NCI-H526 treated with DMSO at 0.1 percent for 48 hours (cell line): ENCODE data around the gene TPSD1.
A peak's percentile ranks its signal among the peaks of the same experiment; 100 is the strongest.
"Not testable (repeated sequence)": the region's sequence is repeated elsewhere in the genome, so short reads cannot be mapped to it uniquely, and the experiment has no call there.

Experiments
- DNase-seq: peaks from one replicate; lab custom pipeline; 2025; lab: John Stamatoyannopoulos, UW

The TPSD1 gene

GRCh38 chr16:1281517-1281916, 25.6 kb downstream of the TPSD1 start:
- DNase-seq: no peak

GRCh38 chr16:1282324-1282973, 26.6 kb downstream of the TPSD1 start:
- no peak for DNase-seq

- DNase-seq: no peak
Measured at GRCh38 chr16:1283296-1283695, 27.4 kb downstream of the TPSD1 start.

DNA sequence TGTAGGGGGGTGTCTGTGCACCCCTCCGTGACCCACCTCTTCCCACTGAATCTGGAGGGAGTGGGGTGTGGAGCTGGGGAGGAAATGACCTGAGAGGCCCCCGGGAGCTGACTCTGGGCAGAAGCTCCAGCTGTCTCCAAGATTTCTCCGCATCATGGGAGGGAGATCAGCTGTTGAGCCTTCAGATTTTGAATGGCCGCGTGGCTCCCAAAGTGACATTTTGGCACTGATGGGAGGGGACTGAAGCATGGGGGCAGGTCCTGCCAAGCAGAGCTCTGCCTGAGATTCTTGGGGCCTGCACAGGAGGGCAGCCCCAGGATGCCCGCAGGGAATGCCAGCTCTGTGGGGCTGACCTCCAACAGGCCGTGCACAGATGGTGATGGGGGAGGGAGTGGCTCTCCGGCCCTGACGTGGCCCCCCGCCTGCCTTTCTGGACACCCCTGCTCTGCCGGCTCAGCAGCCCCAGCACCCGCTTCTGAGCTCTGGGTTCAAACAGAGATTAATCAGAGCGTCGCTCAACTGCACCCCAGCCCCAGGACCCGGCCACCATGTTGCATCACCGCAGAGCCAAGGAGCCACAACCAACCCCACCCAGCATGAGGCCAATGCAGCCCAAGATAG, 28.2 kb downstream of the TPSD1 start:
- no peak for DNase-seq

- no peak for DNase-seq
Measured at GRCh38 chr16:1285669-1286512, 30.0 kb downstream of the TPSD1 start.

DNA sequence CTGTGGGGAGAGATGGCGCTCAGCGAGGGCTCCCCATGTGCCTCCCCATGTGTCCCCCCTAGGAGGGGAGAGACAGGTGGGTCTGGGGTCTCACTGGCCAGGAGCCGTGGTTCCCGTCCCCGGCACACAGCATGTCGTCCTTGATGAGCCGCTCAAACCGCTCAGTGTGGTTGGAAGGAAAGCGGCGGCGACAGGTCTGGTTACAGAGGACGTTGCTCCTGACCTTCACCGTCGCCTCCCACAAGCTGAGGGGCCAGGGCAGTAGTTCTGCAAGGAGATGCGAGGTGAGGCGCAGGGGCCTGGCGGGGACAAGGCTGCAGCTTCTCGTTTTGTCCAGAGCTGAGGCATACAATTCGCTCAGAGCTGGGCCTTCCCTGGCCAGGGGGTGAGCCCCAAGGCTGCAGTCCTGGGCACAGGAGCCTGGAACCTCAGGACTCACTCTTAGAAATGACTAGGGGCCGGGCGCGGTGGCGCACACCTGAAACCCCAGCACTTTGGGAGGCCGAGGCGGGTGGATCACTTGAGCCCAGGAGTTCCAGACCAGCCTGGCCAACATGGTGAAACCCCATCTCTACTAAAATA, 30.7 kb downstream of the TPSD1 start:
- no peak for DNase-seq

- DNase-seq: no peak
Measured at GRCh38 chr16:1287982-1288670, 32.3 kb downstream of the TPSD1 start.

DNA sequence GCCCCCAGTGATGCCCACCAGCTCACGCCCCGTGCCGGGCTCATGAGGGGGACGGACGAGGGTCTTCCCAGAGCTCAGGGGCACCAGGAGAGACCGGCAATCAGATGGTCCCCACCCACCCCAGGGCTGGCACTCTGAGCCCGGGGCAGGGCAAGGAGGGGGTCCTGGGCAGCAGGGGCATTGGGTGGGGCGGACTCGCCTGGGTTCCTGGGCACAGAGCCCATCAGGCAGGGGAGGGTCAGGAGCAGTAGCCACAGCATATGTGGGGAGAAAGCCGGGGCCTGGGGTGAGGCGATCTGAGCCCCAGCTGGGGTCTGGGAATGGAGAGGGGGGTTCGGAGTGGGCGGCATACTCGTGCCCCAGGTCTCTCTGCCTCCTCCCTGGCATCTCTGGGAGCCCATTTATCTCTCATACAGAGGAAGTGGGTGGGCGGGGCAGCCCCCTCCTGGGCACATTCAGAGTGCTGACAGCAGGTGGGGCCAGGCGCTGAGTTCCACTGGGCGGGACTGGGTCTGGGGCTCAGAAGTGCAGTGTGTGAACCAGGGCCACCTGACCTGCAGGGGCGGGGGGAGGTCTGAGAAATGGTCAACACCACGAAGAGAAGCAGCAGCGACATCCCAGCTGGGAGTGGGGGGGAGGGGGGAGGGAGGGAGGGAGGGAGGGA, 33.1 kb downstream of the TPSD1 start:
- DNase-seq: no peak

DNA sequence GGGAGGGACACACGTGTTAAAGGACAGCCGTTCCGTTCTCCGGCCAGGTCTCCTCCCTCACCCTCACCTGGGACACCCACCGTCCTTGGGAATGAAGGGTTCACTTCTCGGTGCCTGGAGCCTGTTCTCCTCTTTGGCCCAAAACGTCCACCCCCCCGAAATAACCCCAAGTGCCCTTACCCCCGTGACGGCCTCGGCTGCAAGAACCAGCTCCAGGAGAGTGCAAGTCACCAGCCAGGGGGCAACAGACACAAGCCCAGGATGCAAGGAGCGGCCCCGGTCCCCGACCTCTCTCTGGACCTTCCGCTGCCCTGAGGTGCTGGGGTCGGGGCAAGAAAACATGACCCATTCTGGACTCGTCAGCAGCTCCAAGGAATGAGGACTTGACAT, 33.6 kb downstream of the TPSD1 start:
- DNase-seq: no peak

DNA sequence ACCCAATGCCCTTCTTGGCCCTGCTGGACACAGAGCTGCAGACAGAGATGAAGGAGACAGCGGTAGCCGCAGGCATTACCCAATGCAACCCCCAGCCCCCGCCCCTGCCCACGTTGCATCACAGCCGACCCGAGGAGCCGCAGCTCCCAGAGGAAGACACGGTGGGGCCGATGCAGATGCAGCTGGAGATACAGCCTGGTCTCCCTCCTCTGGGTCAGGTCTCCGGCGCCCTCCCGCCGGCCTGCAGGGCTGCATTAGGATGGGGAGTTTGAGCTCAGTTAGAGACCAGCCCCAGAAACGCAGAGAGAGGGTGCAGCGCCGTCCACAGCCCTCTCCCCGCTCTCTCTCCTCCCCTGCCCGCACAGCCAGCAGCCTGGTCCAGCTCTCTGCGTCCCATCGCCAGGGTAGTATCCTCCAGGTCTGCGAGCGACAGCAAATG, 34.2 kb downstream of the TPSD1 start:
- DNase-seq: no peak

GRCh38 chr16:1290860-1291575, 35.1 kb downstream of the TPSD1 start:
- no peak for DNase-seq

DNA sequence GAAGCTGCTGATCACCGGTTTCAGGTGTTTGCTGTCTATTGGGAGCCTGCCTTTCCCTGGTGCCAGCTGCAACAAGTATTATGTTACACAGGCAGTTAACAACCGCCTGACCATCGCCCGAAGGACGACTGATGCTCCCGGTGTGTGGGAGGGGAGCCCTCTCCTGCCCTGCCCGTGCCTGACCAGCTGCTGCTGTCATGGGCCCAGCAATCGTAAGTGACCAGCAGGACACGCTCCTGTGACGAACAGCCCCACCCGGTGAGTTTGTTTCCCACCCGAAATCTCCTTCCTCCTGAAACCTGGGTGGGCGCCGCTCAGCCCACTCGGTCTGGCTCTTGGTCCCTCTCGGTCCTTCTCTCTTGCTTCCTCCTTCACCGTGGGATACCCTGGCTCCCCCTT, 35.7 kb downstream of the TPSD1 start:
- peak; percentile 47 for DNase-seq

DNA sequence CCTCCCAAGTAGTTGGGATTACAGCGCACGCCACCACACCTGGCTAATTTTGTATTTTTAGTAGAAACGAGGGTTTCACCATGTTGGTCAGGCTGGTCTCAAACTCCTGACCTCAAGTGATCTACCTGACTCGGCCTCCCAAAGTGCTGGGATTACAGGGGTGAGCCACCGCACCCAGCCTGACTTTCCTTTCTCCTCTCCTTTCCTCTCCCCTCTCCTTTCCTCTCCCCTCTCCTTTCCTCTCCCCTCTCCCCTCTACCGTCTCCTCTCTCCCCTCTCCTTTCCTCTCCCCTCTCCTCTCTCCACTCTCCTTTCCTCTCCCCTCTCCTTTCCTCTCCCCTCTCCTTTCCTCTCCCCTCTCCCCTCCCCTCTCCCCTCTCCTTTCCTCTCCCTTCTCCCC, 36.3 kb downstream of the TPSD1 start:
- not testable (repeated sequence) for DNase-seq

GRCh38 chr16:1292808-1293207, 36.9 kb downstream of the TPSD1 start:
- DNase-seq: not testable (repeated sequence)

GRCh38 chr16:1293921-1294656, 38.2 kb downstream of the TPSD1 start:
- no peak for DNase-seq

GRCh38 chr16:1295465-1295864, 39.6 kb downstream of the TPSD1 start:
- DNase-seq: no peak

- not testable (repeated sequence) for DNase-seq
Measured at GRCh38 chr16:1296688-1297017, 40.8 kb downstream of the TPSD1 start.

DNA sequence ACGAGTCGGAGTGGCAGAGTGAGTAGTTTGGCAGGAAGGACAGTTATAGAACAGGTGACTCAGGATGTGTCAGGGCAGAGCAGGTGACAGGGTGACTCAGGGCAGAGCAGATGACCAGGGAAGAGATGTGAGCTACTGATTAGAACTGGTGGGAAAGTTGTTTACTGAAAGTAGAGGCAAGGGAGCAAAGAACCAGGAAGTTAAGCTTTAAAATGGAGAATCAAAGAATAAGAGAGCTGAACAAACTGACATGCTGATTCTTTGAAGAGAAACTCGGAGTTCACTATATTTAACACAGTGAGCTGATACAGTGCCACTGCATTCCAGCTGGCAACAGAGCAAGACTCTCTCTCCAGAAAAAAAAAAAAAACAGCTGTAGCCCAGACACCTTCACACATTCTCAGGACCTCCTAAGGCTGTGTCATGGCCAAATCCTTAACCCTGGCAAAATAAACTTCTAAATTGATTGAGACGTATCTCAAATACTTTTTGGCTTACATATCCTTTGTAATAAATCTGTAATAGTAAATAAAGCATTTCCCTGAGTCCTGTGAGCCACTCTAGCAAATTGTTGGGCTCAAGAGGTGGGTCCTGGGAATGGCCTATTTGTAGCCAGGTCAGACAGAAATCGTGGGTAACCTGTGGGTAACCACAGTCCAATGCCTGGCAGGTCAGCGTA, 41.3 kb downstream of the TPSD1 start:
- DNase-seq: no peak

GRCh38 chr16:1298406-1298805, 42.5 kb downstream of the TPSD1 start:
- no peak for DNase-seq
